Naive thymus-derived CD4-positive, alpha-beta T cell (primary cell): Measurements from ENCODE around the gene GIPR. TPM values are rescaled to one million over a fixed set of nuclear protein-coding genes. Genes with fewer than 3 reads are reported as not detected.

Experiments used
- ATAC-seq: fragments of 150-1000 bp; cut with Tn5 transposase; 2 replicates; pipeline ENCODE4 v1.10.0; 2021; ENCODE audit warnings: mild to moderate bottlenecking, moderate library complexity
- CTCF ChIA-PET: fragments of 350-600 bp; sonication (Branson Sonifier 250); formaldehyde crosslinking; loops from one replicate; lab custom pipeline; 2021; ENCODE audit warnings: antibody characterized with exemption; lab: Charles Lee
- POLR2A ChIA-PET: fragments of 350-600 bp; sonication (Branson Sonifier 250); formaldehyde crosslinking; loops from one replicate; lab custom pipeline; 2021; ENCODE audit warnings: antibody characterized with exemption, inconsistent platforms; lab: Charles Lee
- DNase-seq, 9 donors: peaks; one replicate each; pipeline versions ENCODE4 v3.0.0 to v3.0.0-alpha.2; 2020 to 2022; ENCODE audit warnings: mixed read lengths in 1 of 9
- H3K27ac ChIP-seq: one replicate; pipeline ENCODE4 v1.7.0; 2013; ENCODE audit warnings: mild to moderate bottlenecking, low read depth, low read length, moderate library complexity
- H3K27me3 ChIP-seq, 2 donors: one replicate each; pipeline ENCODE4 v1.7.0; 2013; ENCODE audit warnings: low read length in 2 of 2, mild to moderate bottlenecking in 2 of 2, moderate library complexity in 2 of 2; ENCODE audit not compliant: control insufficient read depth in 2 of 2, insufficient read depth in 2 of 2
- H3K36me3 ChIP-seq, 3 experiments: 1 replicate in 2 of 3; 2 replicates in 1 of 3; pipeline ENCODE4 v1.7.0; 2013; ENCODE audit warnings: low read length in 3 of 3, mild to moderate bottlenecking in 3 of 3, moderate library complexity in 1 of 3; ENCODE audit not compliant: insufficient read depth in 3 of 3, control insufficient read depth in 2 of 3
- H3K4me1 ChIP-seq, 2 donors: one replicate each; pipeline ENCODE4 v1.7.0; 2013; ENCODE audit warnings: low read length in 2 of 2, mild to moderate bottlenecking in 2 of 2, moderate library complexity in 1 of 2; ENCODE audit not compliant: control insufficient read depth in 2 of 2, insufficient read depth in 2 of 2
- H3K4me3 ChIP-seq: 2 replicates; pipeline ENCODE4 v1.7.0; 2013; ENCODE audit warnings: mild to moderate bottlenecking, low read length
- H3K9me3 ChIP-seq, 3 experiments: 1 replicate in 2 of 3; 2 replicates in 1 of 3; pipeline ENCODE4 v1.7.0; 2013; ENCODE audit warnings: low read length in 3 of 3; ENCODE audit not compliant: control insufficient read depth in 2 of 3
- H3K27ac Mint-ChIP-seq, 9 donors: one replicate each; pipeline ENCODE4 v1.8.0; 2020 to 2022; ENCODE audit warnings: mixed read lengths in 9 of 9, mild to moderate bottlenecking in 8 of 9, moderate library complexity in 5 of 9, inconsistent platforms in 2 of 9
- H3K27me3 Mint-ChIP-seq, 5 donors: one replicate each; pipeline ENCODE4 v1.8.0; 2021 to 2022; ENCODE audit warnings: mixed read lengths in 5 of 5, mild to moderate bottlenecking in 1 of 5
- H3K36me3 Mint-ChIP-seq, 5 donors: one replicate each; pipeline ENCODE4 v1.8.0; 2020 to 2022; ENCODE audit warnings: mixed read lengths in 5 of 5, mild to moderate bottlenecking in 3 of 5, inconsistent platforms in 1 of 5
- H3K4me1 Mint-ChIP-seq, 7 donors: one replicate each; pipeline ENCODE4 v1.8.0; 2020 to 2022; ENCODE audit warnings: mixed read lengths in 7 of 7, mild to moderate bottlenecking in 3 of 7, inconsistent platforms in 1 of 7
- H3K4me3 Mint-ChIP-seq, 10 donors: one replicate each; pipeline ENCODE4 v1.8.0; 2020 to 2022; ENCODE audit warnings: mild to moderate bottlenecking in 10 of 10, mixed read lengths in 10 of 10, moderate library complexity in 6 of 10, inconsistent platforms in 2 of 10
- H3K9me3 Mint-ChIP-seq, 11 donors: one replicate each; pipeline ENCODE4 v1.8.0; 2020 to 2022; ENCODE audit warnings: mixed read lengths in 11 of 11, mild to moderate bottlenecking in 4 of 11, inconsistent platforms in 1 of 11, moderate library complexity in 1 of 11
- intact Hi-C, 2 donors: fragments of 100-400 bp; cut with micrococcal nuclease; formaldehyde crosslinking; loops; one replicate each; pipeline ENCODE4 v1.15.1; 2023
- polyA plus RNA-seq, 2 donors: library from polyadenylated mRNA; unstranded; fragments of 300-500 nt; fragmentation: Illumina TruSeq; gene quantifications; one replicate each; pipeline ENCODE4 v1.2.3, GENCODE V29; 2021
- total RNA-seq, 6 experiments: library from RNA in 5 of 6; stranded (reverse) in 5 of 6; gene quantifications; 1 replicate in 5 of 6; 2 replicates in 1 of 6; pipeline ENCODE4 v1.2.3 and lab custom pipeline; 2021 to 2026

GIPR gene
- total and polyA plus RNA-seq, 7 experiments from 2014 or later = 0.15 to 7.4 (median 5.6) TPM; not detected in 1

- Histone ChIP-seq H3K4me1 (peaks cover 12 to 21% of the 10 kb centered on the region in 2 donors), H3K27ac (no peak overlapping the region), H3K27me3 (no peaks in the 10 kb centered on the region), H3K9me3 (no peaks in the 10 kb centered on the region), H3K36me3 (peaks cover 0 to 28% (median 0%) of the 10 kb centered on the region in 3 experiments), H3K4me3 (no peak overlapping the region)
- no peak overlapping the region for H3K4me3 Mint-ChIP-seq
- H3K27ac Mint-ChIP-seq = no peak overlapping the region
- no peaks in the 10 kb centered on the region for H3K27me3 Mint-ChIP-seq
- no peaks in the 10 kb centered on the region for H3K9me3 Mint-ChIP-seq
- peaks cover 0 to 9% (median 3%) of the 10 kb centered on the region in 5 donors for H3K36me3 Mint-ChIP-seq
- ChIA-PET POLR2A (interaction anchor here (1.4 kb wide), 1 partner anchor 32 kb away, joined by 3 read pairs; no protein-coding TSS in a partner anchor), CTCF (interaction anchor here (0.6 to 1.2 kb wide), 3 partner anchors 9 to 85 kb away, joined by 3 to 6 read pairs (median 5); no protein-coding TSS in a partner anchor)
- peaks cover 26 to 57% (median 37%) of the 10 kb centered on the region in 7 donors for H3K4me1 Mint-ChIP-seq
- ATAC-seq = no peak
- intact Hi-C loops = loop anchor here in 1 of 2 donors (10.0 kb wide), 1 partner anchor 1562 kb away; the partner anchor contains the start of gene INAFM1
- no peak for DNase-seq
Measured at GRCh38 chr19:45713141-45713540, 45.1 kb downstream of the GIPR start.

GRCh38 chr19:45715139-45715538 lies 47.1 kb downstream of the GIPR start:
- Mint-ChIP-seq H3K4me3 (peak overlapping the region in 7 of 10 donors; percentile 5 to 95 (median 25)), H3K27ac (peak overlapping the region in 6 of 9 donors; percentile 19 to 91 (median 33)), H3K9me3 (no peaks in the 10 kb centered on the region), H3K4me1 (peaks cover 33 to 63% (median 44%) of the 10 kb centered on the region in 7 donors), H3K36me3 (peaks cover 0 to 16% (median 8%) of the 10 kb centered on the region in 5 donors), H3K27me3 (no peaks in the 10 kb centered on the region)
- ChIA-PET CTCF (interaction anchor here (1.2 to 4.7 kb wide), 2 partner anchors 22 to 64 kb away, joined by 3 to 33 read pairs; partner anchors contain the start of genes QPCTL and SNRPD2), POLR2A (interaction anchor here (0.6 to 1.1 kb wide), 5 partner anchors 10 to 54 kb away, joined by 3 to 9 read pairs (median 4); no protein-coding TSS in a partner anchor)
- Histone ChIP-seq H3K9me3 (no peaks in the 10 kb centered on the region), H3K4me1 (peaks cover 17 to 26% of the 10 kb centered on the region in 2 donors), H3K27me3 (no peaks in the 10 kb centered on the region), H3K27ac (no peak overlapping the region), H3K4me3 (no peak overlapping the region), H3K36me3 (peaks cover 0 to 28% (median 0%) of the 10 kb centered on the region in 3 experiments)
- no peak for DNase-seq
- ATAC-seq = no peak
- intact Hi-C loops = loop anchor here (5.0 to 10.0 kb wide), 2 partner anchors 52 to 1560 kb away; partner anchors contain the start of genes INAFM1 (in 1 of the 2) and SIX5 (in 1 of the 2)

GRCh38 chr19:45716359-45717130 lies 48.5 kb downstream of the GIPR start:
- POLR2A ChIA-PET = interaction anchor here (0.6 to 5.1 kb wide), 13 partner anchors 9 to 311 kb away, joined by 3 to 29 read pairs (median 6); partner anchors contain the start of genes DMWD, FBXO46, IRF2BP1 and MYPOP
- DNase-seq = peak in 5 of 9 donors; percentile 25 to 43 (median 26)
- Histone ChIP-seq H3K27ac (peak overlapping the region; percentile 89), H3K4me1 (peaks cover 17 to 26% of the 10 kb centered on the region in 2 donors), H3K36me3 (peaks cover 0 to 23% (median 0%) of the 10 kb centered on the region in 3 experiments), H3K4me3 (peak overlapping the region; percentile 80), H3K9me3 (no peaks in the 10 kb centered on the region), H3K27me3 (no peaks in the 10 kb centered on the region)
- CTCF ChIA-PET = interaction anchor here (0.8 to 4.7 kb wide), 6 partner anchors 14 to 231 kb away, joined by 3 to 33 read pairs (median 6); partner anchors contain the start of genes FBXO46, QPCTL, SIX5 and SNRPD2
- Mint-ChIP-seq H3K4me1 (peaks cover 26 to 52% (median 38%) of the 10 kb centered on the region in 7 donors), H3K27ac (peak overlapping the region; percentile 88 to 97 (median 96)), H3K9me3 (no peaks in the 10 kb centered on the region), H3K27me3 (no peaks in the 10 kb centered on the region), H3K4me3 (peak overlapping the region; percentile 89 to 99 (median 95)), H3K36me3 (peaks cover 0 to 20% (median 8%) of the 10 kb centered on the region in 5 donors)
- ATAC-seq = no peak
- intact Hi-C loops = loop anchor here (1.0 to 10.0 kb wide), 17 partner anchors 14 to 1558 kb away; partner anchors contain the start of genes CCDC61 (in 2 of the 2), FBXO46 (in 2 of the 2), IRF2BP1 (in 2 of the 2) and OPA3 (in 2 of the 2)

- peak overlapping the region; percentile 89 to 99 (median 95) for H3K4me3 Mint-ChIP-seq
- intact Hi-C loops = loop anchor here (1.0 to 10.0 kb wide), 17 partner anchors 13 to 1557 kb away; partner anchors contain the start of genes CCDC61 (in 2 of the 2), FBXO46 (in 2 of the 2), IRF2BP1 (in 2 of the 2) and OPA3 (in 2 of the 2)
- Histone ChIP-seq H3K4me1 (peaks cover 17 to 26% of the 10 kb centered on the region in 2 donors), H3K4me3 (peak overlapping the region; percentile 80), H3K9me3 (no peaks in the 10 kb centered on the region), H3K27me3 (no peaks in the 10 kb centered on the region), H3K27ac (peak overlapping the region; percentile 89), H3K36me3 (peaks cover 0 to 21% (median 0%) of the 10 kb centered on the region in 3 experiments)
- POLR2A ChIA-PET = interaction anchor here (0.7 to 5.1 kb wide), 15 partner anchors 10 to 186 kb away, joined by 3 to 29 read pairs (median 6); partner anchors contain the start of genes DMWD, FBXO46, IRF2BP1 and MYPOP
- CTCF ChIA-PET = interaction anchor here (0.6 to 4.7 kb wide), 7 partner anchors 13 to 232 kb away, joined by 3 to 33 read pairs (median 4); partner anchors contain the start of genes FBXO46, QPCTL, SIX5 and SNRPD2
- H3K36me3 Mint-ChIP-seq = peaks cover 0 to 24% (median 8%) of the 10 kb centered on the region in 5 donors
- no peaks in the 10 kb centered on the region for H3K27me3 Mint-ChIP-seq
- ATAC-seq (peak; percentile 98), DNase-seq (peak; percentile 92 to 99 (median 98))
- no peaks in the 10 kb centered on the region for H3K9me3 Mint-ChIP-seq
- peaks cover 26 to 55% (median 38%) of the 10 kb centered on the region in 7 donors for H3K4me1 Mint-ChIP-seq
- H3K27ac Mint-ChIP-seq = peak overlapping the region; percentile 88 to 97 (median 96)
Measured at GRCh38 chr19:45717131-45717982, 49.3 kb downstream of the GIPR start.

GRCh38 chr19:45717983-45718650 lies 50.1 kb downstream of the GIPR start:
- peaks cover 0 to 17% (median 0%) of the 10 kb centered on the region in 3 experiments for H3K36me3 ChIP-seq
- H3K27ac ChIP-seq = peak overlapping the region; percentile 89
- no peaks in the 10 kb centered on the region for H3K27me3 Mint-ChIP-seq
- H3K9me3 ChIP-seq = no peaks in the 10 kb centered on the region
- peak overlapping the region; percentile 88 to 97 (median 96) for H3K27ac Mint-ChIP-seq
- intact Hi-C loops = loop anchor here (1.0 to 10.0 kb wide), 17 partner anchors 12 to 1557 kb away; partner anchors contain the start of genes CCDC61 (in 2 of the 2), FBXO46 (in 2 of the 2), IRF2BP1 (in 2 of the 2) and OPA3 (in 2 of the 2)
- H3K4me3 Mint-ChIP-seq = peak overlapping the region; percentile 89 to 99 (median 95)
- DNase-seq = peak in 1 of 9 donors; percentile 28
- ChIA-PET POLR2A (interaction anchor here (0.6 to 5.1 kb wide), 10 partner anchors 11 to 265 kb away, joined by 3 to 29 read pairs (median 7); partner anchors contain the start of genes FBXO46, MYPOP, QPCTL and SIX5), CTCF (interaction anchor here (1.2 to 4.7 kb wide), 3 partner anchors 25 to 51 kb away, joined by 4 to 33 read pairs (median 9); partner anchors contain the start of genes QPCTL, SIX5 and SNRPD2)
- peaks cover 26 to 55% (median 38%) of the 10 kb centered on the region in 7 donors for H3K4me1 Mint-ChIP-seq
- H3K4me3 ChIP-seq = peak overlapping the region; percentile 58
- H3K27me3 ChIP-seq = no peaks in the 10 kb centered on the region
- H3K36me3 Mint-ChIP-seq = peaks cover 0 to 24% (median 8%) of the 10 kb centered on the region in 5 donors
- H3K4me1 ChIP-seq = peaks cover 17 to 26% of the 10 kb centered on the region in 2 donors
- ATAC-seq = no peak
- H3K9me3 Mint-ChIP-seq = no peaks in the 10 kb centered on the region
